WTC11 (cell line): ENCODE measurements around the gene NFS1. TPM values are rescaled to one million over a fixed set of nuclear protein-coding genes. Genes with fewer than 3 reads are reported as not detected.

Experiments
- ATAC-seq: fragments of 200-7000 bp; cut with Tn5 transposase; 2 replicates; pipeline ENCODE4 v1.10.0; 2021; ENCODE audit warnings: mild to moderate bottlenecking, moderate library complexity
- CTCF ChIA-PET: fragments of 300-600 bp; sonication (Branson Sonifier 250); formaldehyde crosslinking; loops from one replicate; lab custom pipeline; 2021; ENCODE audit warnings: antibody characterized with exemption; lab: Charles Lee
- POLR2A ChIA-PET: fragments of 350-600 bp; sonication (Branson Sonifier 250); formaldehyde crosslinking; loops from one replicate; lab custom pipeline; 2021; ENCODE audit warnings: antibody characterized with exemption; lab: Charles Lee
- DNase-seq: peaks from one replicate; pipeline ENCODE4 v3.0.0; 2021; ENCODE audit warnings: low spot score
- H3K27ac Mint-ChIP-seq: 2 replicates; pipeline ENCODE4 v1.8.0; 2021; ENCODE audit warnings: mixed read lengths
- H3K27me3 Mint-ChIP-seq: 2 replicates; pipeline ENCODE4 v1.8.0; 2021; ENCODE audit warnings: low read depth, mild to moderate bottlenecking, moderate library complexity, mixed read lengths
- H3K36me3 Mint-ChIP-seq: 2 replicates; pipeline ENCODE4 v1.8.0; 2021; ENCODE audit warnings: mixed read lengths
- H3K4me1 Mint-ChIP-seq: 2 replicates; pipeline ENCODE4 v1.8.0; 2022; ENCODE audit warnings: mixed read lengths
- H3K4me3 Mint-ChIP-seq: 2 replicates; pipeline ENCODE4 v1.8.0; 2021; ENCODE audit warnings: mild to moderate bottlenecking, moderate library complexity, mixed read lengths
- H3K9me3 Mint-ChIP-seq: 2 replicates; pipeline ENCODE4 v1.8.0; 2021; ENCODE audit warnings: mixed read lengths
- CBFB ChIP-seq: sonication (generic); formaldehyde crosslinking; IDR thresholded peaks from 2 replicates; pipeline ENCODE4 v1.8.1; 2022; ENCODE audit warnings: mild to moderate bottlenecking, low read depth, missing genetic modification reagents
- FOXP1 ChIP-seq: sonication (generic); formaldehyde crosslinking; IDR thresholded peaks from 2 replicates; pipeline ENCODE4 v1.8.0; 2022; ENCODE audit warnings: missing genetic modification reagents, mild to moderate bottlenecking, moderate library complexity, borderline replicate concordance
- GTF2I ChIP-seq: fragments of 250-450 bp; sonication (Bioruptor Pico); conservative IDR thresholded peaks from 2 replicates; pipeline ENCODE4 v1.4.0; 2021; ENCODE audit warnings: mild to moderate bottlenecking
- MXD4 ChIP-seq: fragments of 250-450 bp; sonication (Bioruptor Pico); IDR thresholded peaks from 2 replicates; pipeline ENCODE4 v1.8.0; 2021; ENCODE audit warnings: mild to moderate bottlenecking, moderate library complexity, borderline replicate concordance
- NR1H2 ChIP-seq: sonication (generic); formaldehyde crosslinking; IDR thresholded peaks from 2 replicates; pipeline ENCODE4 v1.9.0; 2021; ENCODE audit warnings: mild to moderate bottlenecking, moderate library complexity, missing genetic modification reagents
- NR2C2 ChIP-seq: sonication (generic); formaldehyde crosslinking; IDR thresholded peaks from 2 replicates; pipeline ENCODE4 v1.8.0; 2022; ENCODE audit warnings: mild to moderate bottlenecking, missing genetic modification reagents
- NR3C1 ChIP-seq: sonication (generic); formaldehyde crosslinking; conservative IDR thresholded peaks from 2 replicates; pipeline ENCODE4 v1.8.1; 2023; ENCODE audit warnings: low read depth, mild to moderate bottlenecking, missing genetic modification reagents
- PRRX2 ChIP-seq: fragments of 250-450 bp; sonication (Bioruptor Pico); IDR thresholded peaks from 2 replicates; pipeline ENCODE4 v1.8.0; 2021; ENCODE audit warnings: mild to moderate bottlenecking
- TCF7 ChIP-seq: sonication (generic); formaldehyde crosslinking; IDR thresholded peaks from 2 replicates; pipeline ENCODE4 v1.8.0; 2022; ENCODE audit warnings: mild to moderate bottlenecking, low read depth, missing genetic modification reagents, moderate library complexity
- ZNF423 ChIP-seq: fragments of 250-450 bp; sonication (Bioruptor Pico); IDR thresholded peaks from 2 replicates; pipeline ENCODE4 v2.1.2; 2022; ENCODE audit warnings: mild to moderate bottlenecking, moderate library complexity
- total RNA-seq: library from RNA; stranded (reverse); gene quantifications from 3 replicates; pipeline ENCODE4 v1.2.3, GENCODE V29; 2021
- TF ChIP-seq, protein P1 (sequence below): sonication (generic); formaldehyde crosslinking; IDR thresholded peaks from 2 replicates; pipeline ENCODE4 v1.8.1; 2023; ENCODE audit warnings: mild to moderate bottlenecking, missing genetic modification reagents, moderate library complexity
- TF ChIP-seq, protein P2 (sequence below): fragments of 250-450 bp; sonication (Bioruptor Pico); IDR thresholded peaks from 2 replicates; pipeline ENCODE4 v1.8.0; 2021; ENCODE audit warnings: mild to moderate bottlenecking
- TF ChIP-seq, protein P3 (sequence below): sonication (generic); formaldehyde crosslinking; conservative IDR thresholded peaks from 2 replicates; pipeline ENCODE4 v1.8.1; 2023; ENCODE audit warnings: mild to moderate bottlenecking, low read depth, missing genetic modification reagents, moderate library complexity
- TF ChIP-seq, protein P4 (sequence below): sonication (generic); formaldehyde crosslinking; IDR thresholded peaks from 2 replicates; pipeline ENCODE4 v1.8.1; 2022; ENCODE audit warnings: mild to moderate bottlenecking, moderate library complexity, missing genetic modification reagents
- TF ChIP-seq, protein P5 (sequence below): sonication (generic); formaldehyde crosslinking; IDR thresholded peaks from 2 replicates; pipeline ENCODE4 v1.8.1; 2023; ENCODE audit warnings: mild to moderate bottlenecking, moderate library complexity, missing genetic modification reagents
- TF ChIP-seq, protein P6 (sequence below): sonication (generic); formaldehyde crosslinking; IDR thresholded peaks from 2 replicates; pipeline ENCODE4 v1.8.0; 2023; ENCODE audit warnings: missing genetic modification reagents, mild to moderate bottlenecking, borderline replicate concordance
- TF ChIP-seq, protein P7 (sequence below): fragments of 250-450 bp; sonication (Bioruptor Pico); IDR thresholded peaks from 2 replicates; pipeline ENCODE4 v1.9.0; 2021; ENCODE audit warnings: moderate library complexity, mild to moderate bottlenecking, inconsistent platforms, borderline replicate concordance

NFS1 gene
- total RNA-seq, 1 experiment from 2014 or later: 36.1 TPM

DNA sequence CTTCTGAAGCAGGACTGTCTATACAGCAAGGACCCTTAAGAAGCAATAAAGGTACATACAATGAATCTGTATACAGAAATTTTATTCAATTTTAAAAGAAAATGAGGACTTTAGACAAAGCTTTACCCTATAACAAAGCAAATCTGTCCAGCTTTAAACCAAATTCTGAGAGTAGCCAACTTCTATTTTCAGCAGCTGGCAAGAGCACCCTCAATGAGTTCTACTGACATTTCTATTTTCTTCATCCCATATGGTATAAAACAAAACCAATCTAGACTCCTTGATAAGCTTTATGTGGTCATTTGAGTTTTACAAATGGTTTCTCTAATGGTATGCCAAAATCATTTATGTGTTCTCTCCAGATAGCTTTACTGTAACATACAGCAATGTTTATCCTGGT, 47.2 kb downstream of the NFS1 start:
- DNase-seq (no peak), ATAC-seq (no peak)
- ChIA-PET CTCF (interaction anchor here (1.7 kb wide), 1 partner anchor 32 kb away, joined by 4 read pairs; no protein-coding TSS in a partner anchor), POLR2A (no interaction called here)
- no peak overlapping the region for H3K27ac Mint-ChIP-seq
- no peaks in the 10 kb centered on the region for H3K27me3 Mint-ChIP-seq
- H3K4me3 Mint-ChIP-seq: no peak overlapping the region
- H3K9me3 Mint-ChIP-seq: no peaks in the 10 kb centered on the region
- peaks cover 5% of the 10 kb centered on the region; the same call in 1 of the 2 replicates for H3K4me1 Mint-ChIP-seq
- peaks cover 25% of the 10 kb centered on the region for H3K36me3 Mint-ChIP-seq
- TF ChIP-seq, protein P1, sequence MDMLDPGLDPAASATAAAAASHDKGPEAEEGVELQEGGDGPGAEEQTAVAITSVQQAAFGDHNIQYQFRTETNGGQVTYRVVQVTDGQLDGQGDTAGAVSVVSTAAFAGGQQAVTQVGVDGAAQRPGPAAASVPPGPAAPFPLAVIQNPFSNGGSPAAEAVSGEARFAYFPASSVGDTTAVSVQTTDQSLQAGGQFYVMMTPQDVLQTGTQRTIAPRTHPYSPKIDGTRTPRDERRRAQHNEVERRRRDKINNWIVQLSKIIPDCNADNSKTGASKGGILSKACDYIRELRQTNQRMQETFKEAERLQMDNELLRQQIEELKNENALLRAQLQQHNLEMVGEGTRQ (CRISPR knock-in tag): no peak
- TF ChIP-seq NR3C1 (CRISPR knock-in tag) (no peak), NR1H2 (CRISPR knock-in tag) (no peak)
- TF ChIP-seq, protein P2, sequence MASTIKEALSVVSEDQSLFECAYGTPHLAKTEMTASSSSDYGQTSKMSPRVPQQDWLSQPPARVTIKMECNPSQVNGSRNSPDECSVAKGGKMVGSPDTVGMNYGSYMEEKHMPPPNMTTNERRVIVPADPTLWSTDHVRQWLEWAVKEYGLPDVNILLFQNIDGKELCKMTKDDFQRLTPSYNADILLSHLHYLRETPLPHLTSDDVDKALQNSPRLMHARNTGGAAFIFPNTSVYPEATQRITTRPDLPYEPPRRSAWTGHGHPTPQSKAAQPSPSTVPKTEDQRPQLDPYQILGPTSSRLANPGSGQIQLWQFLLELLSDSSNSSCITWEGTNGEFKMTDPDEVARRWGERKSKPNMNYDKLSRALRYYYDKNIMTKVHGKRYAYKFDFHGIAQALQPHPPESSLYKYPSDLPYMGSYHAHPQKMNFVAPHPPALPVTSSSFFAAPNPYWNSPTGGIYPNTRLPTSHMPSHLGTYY (CRISPR knock-in tag): no peak
- TF ChIP-seq, protein P3, sequence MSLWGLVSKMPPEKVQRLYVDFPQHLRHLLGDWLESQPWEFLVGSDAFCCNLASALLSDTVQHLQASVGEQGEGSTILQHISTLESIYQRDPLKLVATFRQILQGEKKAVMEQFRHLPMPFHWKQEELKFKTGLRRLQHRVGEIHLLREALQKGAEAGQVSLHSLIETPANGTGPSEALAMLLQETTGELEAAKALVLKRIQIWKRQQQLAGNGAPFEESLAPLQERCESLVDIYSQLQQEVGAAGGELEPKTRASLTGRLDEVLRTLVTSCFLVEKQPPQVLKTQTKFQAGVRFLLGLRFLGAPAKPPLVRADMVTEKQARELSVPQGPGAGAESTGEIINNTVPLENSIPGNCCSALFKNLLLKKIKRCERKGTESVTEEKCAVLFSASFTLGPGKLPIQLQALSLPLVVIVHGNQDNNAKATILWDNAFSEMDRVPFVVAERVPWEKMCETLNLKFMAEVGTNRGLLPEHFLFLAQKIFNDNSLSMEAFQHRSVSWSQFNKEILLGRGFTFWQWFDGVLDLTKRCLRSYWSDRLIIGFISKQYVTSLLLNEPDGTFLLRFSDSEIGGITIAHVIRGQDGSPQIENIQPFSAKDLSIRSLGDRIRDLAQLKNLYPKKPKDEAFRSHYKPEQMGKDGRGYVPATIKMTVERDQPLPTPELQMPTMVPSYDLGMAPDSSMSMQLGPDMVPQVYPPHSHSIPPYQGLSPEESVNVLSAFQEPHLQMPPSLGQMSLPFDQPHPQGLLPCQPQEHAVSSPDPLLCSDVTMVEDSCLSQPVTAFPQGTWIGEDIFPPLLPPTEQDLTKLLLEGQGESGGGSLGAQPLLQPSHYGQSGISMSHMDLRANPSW (CRISPR knock-in tag): no peak

DNA sequence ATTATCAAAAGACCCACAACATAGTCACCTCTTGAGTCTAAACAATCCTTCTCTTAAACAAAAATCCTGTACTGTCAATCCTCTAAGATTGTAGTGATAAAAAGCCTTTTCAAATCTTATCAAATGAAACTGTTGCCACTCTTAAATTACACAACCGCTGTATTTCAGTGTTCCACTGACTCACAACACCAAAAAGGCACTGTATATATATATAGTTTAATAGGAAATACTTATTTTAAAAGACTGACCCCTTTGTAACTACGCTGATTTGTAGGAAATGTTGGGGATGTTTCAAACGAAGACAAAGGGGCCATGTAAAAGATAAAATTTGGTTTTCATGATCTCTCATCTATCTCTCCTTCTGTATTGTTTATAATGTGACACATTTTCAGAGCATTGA, 48.5 kb downstream of the NFS1 start:
- CTCF ChIA-PET: no interaction called here
- POLR2A ChIA-PET: no interaction called here
- Mint-ChIP-seq H3K4me3 (no peak overlapping the region), H3K27ac (peak overlapping the region; percentile 44), H3K27me3 (no peaks in the 10 kb centered on the region), H3K9me3 (no peaks in the 10 kb centered on the region), H3K36me3 (peaks cover 25% of the 10 kb centered on the region), H3K4me1 (peaks cover 5% of the 10 kb centered on the region; the same call in 1 of the 2 replicates)
- ATAC-seq (no peak), DNase-seq (no peak)
- TF ChIP-seq PRRX2 (CRISPR knock-in tag) (no peak), GTF2I (CRISPR knock-in tag) (no peak), ZNF423 (CRISPR knock-in tag) (no peak), NR2C2 (CRISPR knock-in tag) (no peak), TCF7 (CRISPR knock-in tag) (no peak), FOXP1 (CRISPR knock-in tag) (no peak)
- TF ChIP-seq, protein P4, sequence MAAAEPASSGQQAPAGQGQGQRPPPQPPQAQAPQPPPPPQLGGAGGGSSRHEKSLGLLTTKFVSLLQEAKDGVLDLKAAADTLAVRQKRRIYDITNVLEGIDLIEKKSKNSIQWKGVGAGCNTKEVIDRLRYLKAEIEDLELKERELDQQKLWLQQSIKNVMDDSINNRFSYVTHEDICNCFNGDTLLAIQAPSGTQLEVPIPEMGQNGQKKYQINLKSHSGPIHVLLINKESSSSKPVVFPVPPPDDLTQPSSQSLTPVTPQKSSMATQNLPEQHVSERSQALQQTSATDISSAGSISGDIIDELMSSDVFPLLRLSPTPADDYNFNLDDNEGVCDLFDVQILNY: no peak
- TF ChIP-seq, protein P5, sequence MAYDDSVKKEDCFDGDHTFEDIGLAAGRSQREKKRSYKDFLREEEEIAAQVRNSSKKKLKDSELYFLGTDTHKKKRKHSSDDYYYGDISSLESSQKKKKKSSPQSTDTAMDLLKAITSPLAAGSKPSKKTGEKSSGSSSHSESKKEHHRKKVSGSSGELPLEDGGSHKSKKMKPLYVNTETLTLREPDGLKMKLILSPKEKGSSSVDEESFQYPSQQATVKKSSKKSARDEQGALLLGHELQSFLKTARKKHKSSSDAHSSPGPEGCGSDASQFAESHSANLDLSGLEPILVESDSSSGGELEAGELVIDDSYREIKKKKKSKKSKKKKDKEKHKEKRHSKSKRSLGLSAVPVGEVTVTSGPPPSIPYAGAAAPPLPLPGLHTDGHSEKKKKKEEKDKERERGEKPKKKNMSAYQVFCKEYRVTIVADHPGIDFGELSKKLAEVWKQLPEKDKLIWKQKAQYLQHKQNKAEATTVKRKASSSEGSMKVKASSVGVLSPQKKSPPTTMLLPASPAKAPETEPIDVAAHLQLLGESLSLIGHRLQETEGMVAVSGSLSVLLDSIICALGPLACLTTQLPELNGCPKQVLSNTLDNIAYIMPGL (CRISPR knock-in tag): no peak

DNA sequence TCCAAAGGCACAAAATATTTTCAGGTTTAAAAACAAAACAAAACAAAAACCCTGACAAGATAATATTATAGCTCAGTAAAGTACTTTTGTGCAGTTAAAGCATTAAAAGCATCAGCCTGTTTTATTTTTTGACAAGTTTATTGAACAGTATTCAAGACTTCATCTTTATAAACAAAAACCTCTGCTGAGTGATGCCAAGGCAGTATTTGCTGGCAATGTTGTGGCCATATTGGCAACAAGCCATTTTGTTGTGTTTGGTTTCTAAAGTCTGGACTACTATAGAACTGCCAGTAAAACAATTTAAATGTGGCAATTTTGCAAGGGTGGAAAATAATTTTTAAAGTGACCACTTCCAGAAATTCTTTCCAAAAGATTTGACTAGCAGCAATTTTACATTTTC, 50.3 kb downstream of the NFS1 start:
- Mint-ChIP-seq H3K4me3 (no peak overlapping the region), H3K4me1 (peaks cover 14% of the 10 kb centered on the region), H3K27ac (no peak overlapping the region; the same call in 1 of the 2 replicates), H3K9me3 (no peaks in the 10 kb centered on the region), H3K27me3 (no peaks in the 10 kb centered on the region), H3K36me3 (peaks cover 25% of the 10 kb centered on the region)
- DNase-seq (no peak), ATAC-seq (no peak)
- POLR2A ChIA-PET: no interaction called here
- CTCF ChIA-PET: no interaction called here
- TF ChIP-seq MXD4 (CRISPR knock-in tag) (no peak), CBFB (CRISPR knock-in tag) (no peak)
- TF ChIP-seq, protein P6, sequence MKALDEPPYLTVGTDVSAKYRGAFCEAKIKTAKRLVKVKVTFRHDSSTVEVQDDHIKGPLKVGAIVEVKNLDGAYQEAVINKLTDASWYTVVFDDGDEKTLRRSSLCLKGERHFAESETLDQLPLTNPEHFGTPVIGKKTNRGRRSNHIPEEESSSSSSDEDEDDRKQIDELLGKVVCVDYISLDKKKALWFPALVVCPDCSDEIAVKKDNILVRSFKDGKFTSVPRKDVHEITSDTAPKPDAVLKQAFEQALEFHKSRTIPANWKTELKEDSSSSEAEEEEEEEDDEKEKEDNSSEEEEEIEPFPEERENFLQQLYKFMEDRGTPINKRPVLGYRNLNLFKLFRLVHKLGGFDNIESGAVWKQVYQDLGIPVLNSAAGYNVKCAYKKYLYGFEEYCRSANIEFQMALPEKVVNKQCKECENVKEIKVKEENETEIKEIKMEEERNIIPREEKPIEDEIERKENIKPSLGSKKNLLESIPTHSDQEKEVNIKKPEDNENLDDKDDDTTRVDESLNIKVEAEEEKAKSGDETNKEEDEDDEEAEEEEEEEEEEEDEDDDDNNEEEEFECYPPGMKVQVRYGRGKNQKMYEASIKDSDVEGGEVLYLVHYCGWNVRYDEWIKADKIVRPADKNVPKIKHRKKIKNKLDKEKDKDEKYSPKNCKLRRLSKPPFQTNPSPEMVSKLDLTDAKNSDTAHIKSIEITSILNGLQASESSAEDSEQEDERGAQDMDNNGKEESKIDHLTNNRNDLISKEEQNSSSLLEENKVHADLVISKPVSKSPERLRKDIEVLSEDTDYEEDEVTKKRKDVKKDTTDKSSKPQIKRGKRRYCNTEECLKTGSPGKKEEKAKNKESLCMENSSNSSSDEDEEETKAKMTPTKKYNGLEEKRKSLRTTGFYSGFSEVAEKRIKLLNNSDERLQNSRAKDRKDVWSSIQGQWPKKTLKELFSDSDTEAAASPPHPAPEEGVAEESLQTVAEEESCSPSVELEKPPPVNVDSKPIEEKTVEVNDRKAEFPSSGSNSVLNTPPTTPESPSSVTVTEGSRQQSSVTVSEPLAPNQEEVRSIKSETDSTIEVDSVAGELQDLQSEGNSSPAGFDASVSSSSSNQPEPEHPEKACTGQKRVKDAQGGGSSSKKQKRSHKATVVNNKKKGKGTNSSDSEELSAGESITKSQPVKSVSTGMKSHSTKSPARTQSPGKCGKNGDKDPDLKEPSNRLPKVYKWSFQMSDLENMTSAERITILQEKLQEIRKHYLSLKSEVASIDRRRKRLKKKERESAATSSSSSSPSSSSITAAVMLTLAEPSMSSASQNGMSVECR (CRISPR knock-in tag): no peak
- TF ChIP-seq, protein P7, sequence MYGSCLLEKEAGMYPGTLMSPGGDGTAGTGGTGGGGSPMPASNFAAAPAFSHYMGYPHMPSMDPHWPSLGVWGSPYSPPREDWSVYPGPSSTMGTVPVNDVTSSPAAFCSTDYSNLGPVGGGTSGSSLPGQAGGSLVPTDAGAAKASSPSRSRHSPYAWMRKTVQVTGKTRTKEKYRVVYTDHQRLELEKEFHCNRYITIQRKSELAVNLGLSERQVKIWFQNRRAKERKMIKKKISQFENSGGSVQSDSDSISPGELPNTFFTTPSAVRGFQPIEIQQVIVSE (CRISPR knock-in tag): no peak
